Measurements from ENCODE around the gene KCNH1.

- TF ChIP-seq NFE2L1 (CRISPR knock-in tag; IDR thresholded peaks at IDR 0.05) (no peak), CTCF (IDR thresholded peaks at IDR 0.05) (no peak), ZNF281 (CRISPR knock-in tag; IDR thresholded peaks at IDR 0.05) (no peak), E2F5 (CRISPR knock-in tag; IDR thresholded peaks at IDR 0.05) (no peak), STAT6 (CRISPR knock-in tag; conservative IDR thresholded peaks at IDR 0.05; ENCODE audit: low read depth) (no peak), JUN (CRISPR knock-in tag; IDR thresholded peaks at IDR 0.05) (no peak), ATF3 (CRISPR knock-in tag; conservative IDR thresholded peaks at IDR 0.05) (no peak), ZBTB21 (CRISPR knock-in tag; IDR thresholded peaks at IDR 0.05; ENCODE audit: borderline replicate concordance) (no peak), ATF1 (CRISPR knock-in tag; IDR thresholded peaks at IDR 0.05) (no peak), TP53 (CRISPR knock-in tag; IDR thresholded peaks at IDR 0.05) (no peak), SMAD4 (CRISPR knock-in tag; IDR thresholded peaks at IDR 0.05) (no peak), NFYB (CRISPR knock-in tag; conservative IDR thresholded peaks at IDR 0.05; ENCODE audit: low read depth) (no peak), ZNF423 (CRISPR knock-in tag; IDR thresholded peaks at IDR 0.05) (no peak)
Observed at GRCh38 chr1:211099393-211099792, 34.6 kb downstream of the KCNH1 start.
